ENCODE data around the gene SCIN. TPM values are rescaled to one million over a fixed set of nuclear protein-coding genes. Genes with fewer than 3 reads are reported as not detected.

Gene SCIN
- total RNA-seq, 1 donor from 2014 or later: not detected

DNA sequence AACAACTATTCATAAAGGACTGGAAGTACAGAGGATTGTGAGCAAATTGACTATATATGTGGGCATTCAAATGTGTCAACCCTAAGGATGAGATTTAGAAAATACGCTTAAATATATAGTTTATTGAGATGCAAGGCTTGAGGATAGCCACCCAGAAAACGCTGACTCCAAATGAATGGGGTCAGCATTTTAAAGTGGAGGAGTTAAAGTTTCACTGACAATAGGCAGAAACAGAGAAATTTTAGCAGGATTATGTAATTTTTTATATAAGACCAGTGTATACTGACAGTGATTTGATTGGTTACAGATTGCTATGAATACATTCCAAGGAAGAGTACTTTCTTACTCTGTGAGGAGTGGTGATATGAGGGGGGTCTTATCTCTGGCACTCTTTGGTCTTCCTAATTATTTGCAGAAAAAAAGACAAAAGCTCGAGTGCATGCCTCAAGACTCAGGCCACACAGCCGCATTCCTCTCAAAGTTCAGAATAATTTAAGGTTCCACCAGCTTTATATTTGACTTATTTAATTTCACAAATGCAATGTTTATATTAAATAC is 78.3 kb downstream of the SCIN start:
- DNase-seq: no peak
- H3K9me3 Mint-ChIP-seq (ENCODE audit: unreplicated experiment): peaks cover 2% of the 10 kb centered on the region
- no peak overlapping the region for H3K27ac Mint-ChIP-seq (ENCODE audit: unreplicated experiment)
- H3K4me1 Mint-ChIP-seq (ENCODE audit: low read depth, unreplicated experiment): no peaks in the 10 kb centered on the region
- H3K4me3 Mint-ChIP-seq (ENCODE audit: unreplicated experiment): no peak overlapping the region
- peaks cover 2% of the 10 kb centered on the region for H3K27me3 Mint-ChIP-seq (ENCODE audit: unreplicated experiment)
- TF ChIP-seq, protein P1, sequence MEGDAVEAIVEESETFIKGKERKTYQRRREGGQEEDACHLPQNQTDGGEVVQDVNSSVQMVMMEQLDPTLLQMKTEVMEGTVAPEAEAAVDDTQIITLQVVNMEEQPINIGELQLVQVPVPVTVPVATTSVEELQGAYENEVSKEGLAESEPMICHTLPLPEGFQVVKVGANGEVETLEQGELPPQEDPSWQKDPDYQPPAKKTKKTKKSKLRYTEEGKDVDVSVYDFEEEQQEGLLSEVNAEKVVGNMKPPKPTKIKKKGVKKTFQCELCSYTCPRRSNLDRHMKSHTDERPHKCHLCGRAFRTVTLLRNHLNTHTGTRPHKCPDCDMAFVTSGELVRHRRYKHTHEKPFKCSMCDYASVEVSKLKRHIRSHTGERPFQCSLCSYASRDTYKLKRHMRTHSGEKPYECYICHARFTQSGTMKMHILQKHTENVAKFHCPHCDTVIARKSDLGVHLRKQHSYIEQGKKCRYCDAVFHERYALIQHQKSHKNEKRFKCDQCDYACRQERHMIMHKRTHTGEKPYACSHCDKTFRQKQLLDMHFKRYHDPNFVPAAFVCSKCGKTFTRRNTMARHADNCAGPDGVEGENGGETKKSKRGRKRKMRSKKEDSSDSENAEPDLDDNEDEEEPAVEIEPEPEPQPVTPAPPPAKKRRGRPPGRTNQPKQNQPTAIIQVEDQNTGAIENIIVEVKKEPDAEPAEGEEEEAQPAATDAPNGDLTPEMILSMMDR (IDR thresholded peaks at IDR 0.05; ENCODE audit: partially characterized antibody, unreplicated experiment): no peak
- no peaks in the 10 kb centered on the region for H3K36me3 Mint-ChIP-seq (ENCODE audit: unreplicated experiment)

DNA sequence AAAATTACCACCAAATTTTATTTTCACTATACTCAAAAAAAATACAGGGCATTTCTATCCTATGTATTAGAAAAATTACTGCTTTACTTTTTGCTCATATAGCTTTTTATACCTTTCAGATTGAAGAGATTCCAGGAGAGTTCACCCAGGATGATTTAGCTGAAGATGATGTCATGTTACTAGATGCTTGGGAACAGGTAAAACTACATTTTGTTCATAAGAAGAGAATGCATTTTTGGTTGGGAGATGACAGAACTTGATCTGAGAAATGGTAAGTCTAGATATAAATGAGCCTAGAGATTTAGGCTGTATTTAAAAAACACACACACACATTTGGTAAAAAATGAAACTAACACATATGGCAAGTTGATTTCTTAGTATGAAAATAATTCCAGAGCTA is 78.8 kb downstream of the SCIN start:
- no peak for DNase-seq
- no peak overlapping the region for H3K27ac Mint-ChIP-seq (ENCODE audit: unreplicated experiment)
- TF ChIP-seq, protein P1 (IDR thresholded peaks at IDR 0.05; ENCODE audit: partially characterized antibody, unreplicated experiment): no peak
- H3K36me3 Mint-ChIP-seq (ENCODE audit: unreplicated experiment): no peaks in the 10 kb centered on the region
- H3K4me3 Mint-ChIP-seq (ENCODE audit: unreplicated experiment): no peak overlapping the region
- peaks cover 2% of the 10 kb centered on the region for H3K9me3 Mint-ChIP-seq (ENCODE audit: unreplicated experiment)
- no peaks in the 10 kb centered on the region for H3K4me1 Mint-ChIP-seq (ENCODE audit: low read depth, unreplicated experiment)
- peaks cover 2% of the 10 kb centered on the region for H3K27me3 Mint-ChIP-seq (ENCODE audit: unreplicated experiment)

DNA sequence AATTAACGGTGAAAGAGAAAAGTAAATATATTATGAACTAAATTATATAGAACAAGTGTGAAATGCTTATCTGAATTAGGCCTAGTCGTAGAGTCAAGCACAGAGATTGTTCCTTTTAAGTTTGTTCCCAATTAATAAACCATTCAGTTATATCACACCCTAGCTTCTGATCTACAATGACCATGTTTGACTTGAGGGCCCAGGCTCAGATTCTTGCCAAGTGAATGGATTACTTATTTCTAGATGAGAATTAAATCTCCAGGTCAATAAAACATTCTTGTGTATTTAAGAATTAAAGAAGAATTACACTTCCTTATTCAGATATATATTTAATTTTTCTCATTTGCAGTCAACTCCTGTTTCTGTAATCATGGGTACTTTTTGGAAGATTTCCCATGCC is 79.6 kb downstream of the SCIN start:
- H3K27ac Mint-ChIP-seq (ENCODE audit: unreplicated experiment): no peak overlapping the region
- peaks cover 2% of the 10 kb centered on the region for H3K27me3 Mint-ChIP-seq (ENCODE audit: unreplicated experiment)
- H3K4me1 Mint-ChIP-seq (ENCODE audit: low read depth, unreplicated experiment): no peaks in the 10 kb centered on the region
- H3K4me3 Mint-ChIP-seq (ENCODE audit: unreplicated experiment): no peak overlapping the region
- H3K36me3 Mint-ChIP-seq (ENCODE audit: unreplicated experiment): no peaks in the 10 kb centered on the region
- H3K9me3 Mint-ChIP-seq (ENCODE audit: unreplicated experiment): no peaks in the 10 kb centered on the region
- DNase-seq: no peak
- TF ChIP-seq, protein P1 (IDR thresholded peaks at IDR 0.05; ENCODE audit: partially characterized antibody, unreplicated experiment): no peak

DNA sequence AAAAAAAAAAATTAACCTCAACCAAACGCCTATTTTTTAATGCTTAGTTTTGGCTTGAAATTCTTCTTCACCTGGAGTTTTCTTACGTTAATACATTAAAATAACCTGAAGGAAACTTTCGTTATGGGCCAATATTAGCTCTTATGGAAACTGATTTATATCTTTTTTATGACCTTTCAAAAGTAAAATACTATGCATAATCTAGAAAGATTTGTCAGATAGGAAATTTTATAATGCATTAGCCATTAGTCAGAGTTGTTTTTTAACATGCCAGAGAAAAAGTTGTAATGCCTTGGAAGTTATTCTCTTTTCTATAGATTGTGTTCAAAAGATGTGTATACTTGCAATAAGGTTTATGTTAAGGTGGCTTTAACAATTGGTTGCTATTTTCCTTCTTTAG is 82.6 kb downstream of the SCIN start:
- Mint-ChIP-seq H3K4me3 (ENCODE audit: unreplicated experiment) (no peak overlapping the region), H3K27ac (ENCODE audit: unreplicated experiment) (no peak overlapping the region)
- no peak for DNase-seq

DNA sequence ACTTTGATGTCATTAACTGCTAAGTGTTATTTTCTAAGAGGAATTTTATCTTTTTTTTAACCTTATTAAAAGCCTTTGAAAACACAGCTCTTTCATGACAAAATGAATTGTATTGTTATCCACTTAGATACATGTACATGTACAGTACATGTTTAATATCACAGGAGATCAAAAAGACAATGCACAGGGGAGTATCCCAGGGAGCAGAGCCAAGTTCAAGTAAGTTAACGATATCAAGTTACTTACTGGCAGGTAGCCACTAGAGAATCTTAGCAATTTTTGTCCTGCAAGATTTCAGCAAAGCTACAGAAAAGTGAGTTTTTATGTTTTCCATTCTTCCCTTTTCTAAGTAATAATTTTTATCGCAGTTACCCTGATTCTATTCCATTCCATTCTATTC is 83.0 kb downstream of the SCIN start:
- H3K4me1 Mint-ChIP-seq (ENCODE audit: low read depth, unreplicated experiment): no peaks in the 10 kb centered on the region
- TF ChIP-seq, protein P1 (IDR thresholded peaks at IDR 0.05; ENCODE audit: partially characterized antibody, unreplicated experiment): no peak
- H3K27ac Mint-ChIP-seq (ENCODE audit: unreplicated experiment): no peak overlapping the region
- no peak overlapping the region for H3K4me3 Mint-ChIP-seq (ENCODE audit: unreplicated experiment)
- no peaks in the 10 kb centered on the region for H3K9me3 Mint-ChIP-seq (ENCODE audit: unreplicated experiment)
- peaks cover 2% of the 10 kb centered on the region for H3K27me3 Mint-ChIP-seq (ENCODE audit: unreplicated experiment)
- DNase-seq: no peak
- no peaks in the 10 kb centered on the region for H3K36me3 Mint-ChIP-seq (ENCODE audit: unreplicated experiment)

More for the DNA sequence above, 82.6 kb downstream of the SCIN start:
- H3K27me3 Mint-ChIP-seq (ENCODE audit: unreplicated experiment): peaks cover 2% of the 10 kb centered on the region
- H3K36me3 Mint-ChIP-seq (ENCODE audit: unreplicated experiment): no peaks in the 10 kb centered on the region
- TF ChIP-seq, protein P1 (IDR thresholded peaks at IDR 0.05; ENCODE audit: partially characterized antibody, unreplicated experiment): no peak
- no peaks in the 10 kb centered on the region for H3K9me3 Mint-ChIP-seq (ENCODE audit: unreplicated experiment)
- no peaks in the 10 kb centered on the region for H3K4me1 Mint-ChIP-seq (ENCODE audit: low read depth, unreplicated experiment)

Data from glutamatergic neuron (in vitro differentiated cells).